Forelimb muscle (tissue), 1 donor: ENCODE data around the gene XXYLT1. TPM values are rescaled to one million over a fixed set of nuclear protein-coding genes. Genes with fewer than 3 reads are reported as not detected.
"Not testable (repeated sequence)": the region's sequence is repeated elsewhere in the genome, so short reads cannot be mapped to it uniquely, and the experiment has no call there.

Experiments
- DNase-seq: peaks from one replicate; pipeline ENCODE4 v3.0.0-alpha.2; 2013; ENCODE audit warnings: low read depth
- polyA plus RNA-seq: library from polyadenylated mRNA; unstranded; fragments of 120-200 nt; gene quantifications from one replicate; pipeline ENCODE4 v1.2.1, GENCODE V29; 2013; ENCODE audit not compliant: insufficient read length

Gene XXYLT1
- polyA plus RNA-seq, 1 donor, result 21.3 TPM

- no peak for DNase-seq
These were observed 173.4 kb downstream of the XXYLT1 start for GRCh38 chr3:195097331-195098255.

GRCh38 chr3:195096484-195097330 is 174.3 kb downstream of the XXYLT1 start:
- DNase-seq, result no peak

GRCh38 chr3:195096053-195096452 is 174.9 kb downstream of the XXYLT1 start:
- no peak for DNase-seq

- DNase-seq, result no peak
These were observed 175.3 kb downstream of the XXYLT1 start for GRCh38 chr3:195095704-195096036.

- DNase-seq, result no peak
These were observed 175.8 kb downstream of the XXYLT1 start for GRCh38 chr3:195095035-195095703.

GRCh38 chr3:195094191-195094921 is 176.6 kb downstream of the XXYLT1 start:
- no peak for DNase-seq

- DNase-seq, result no peak
These were observed 177.2 kb downstream of the XXYLT1 start for GRCh38 chr3:195093731-195094130.

GRCh38 chr3:195087840-195088601 is 182.9 kb downstream of the XXYLT1 start:
- not testable (repeated sequence) for DNase-seq

GRCh38 chr3:195087328-195087727 is 183.6 kb downstream of the XXYLT1 start:
- DNase-seq, result no peak

- no peak for DNase-seq
These were observed 184.1 kb downstream of the XXYLT1 start for GRCh38 chr3:195086885-195087284.

GRCh38 chr3:195086341-195086740 is 184.6 kb downstream of the XXYLT1 start:
- no peak for DNase-seq

- DNase-seq, result no peak
These were observed 185.4 kb downstream of the XXYLT1 start for GRCh38 chr3:195085356-195086130.

- no peak for DNase-seq
These were observed 186.2 kb downstream of the XXYLT1 start for GRCh38 chr3:195084746-195085145.

GRCh38 chr3:195083659-195084058 is 187.3 kb downstream of the XXYLT1 start:
- DNase-seq, result no peak

GRCh38 chr3:195082811-195083210 is 188.1 kb downstream of the XXYLT1 start:
- DNase-seq, result no peak

GRCh38 chr3:195081242-195081963 is 189.6 kb downstream of the XXYLT1 start:
- DNase-seq, result no peak

- no peak for DNase-seq
These were observed 190.3 kb downstream of the XXYLT1 start for GRCh38 chr3:195080571-195081151.

GRCh38 chr3:195080125-195080524 is 190.8 kb downstream of the XXYLT1 start:
- DNase-seq, result no peak

GRCh38 chr3:195079636-195080035 is 191.3 kb downstream of the XXYLT1 start:
- no peak for DNase-seq
